Measurements from ENCODE around the gene NLRP4. TPM values are rescaled to one million over a fixed set of nuclear protein-coding genes. Genes with fewer than 3 reads are reported as not detected.

NLRP4 gene
- total and polyA plus RNA-seq, 2 of the 8 experiments (the other 6 are each of a cell fraction or from before 2014, with no cell fraction given): not detected

DNA sequence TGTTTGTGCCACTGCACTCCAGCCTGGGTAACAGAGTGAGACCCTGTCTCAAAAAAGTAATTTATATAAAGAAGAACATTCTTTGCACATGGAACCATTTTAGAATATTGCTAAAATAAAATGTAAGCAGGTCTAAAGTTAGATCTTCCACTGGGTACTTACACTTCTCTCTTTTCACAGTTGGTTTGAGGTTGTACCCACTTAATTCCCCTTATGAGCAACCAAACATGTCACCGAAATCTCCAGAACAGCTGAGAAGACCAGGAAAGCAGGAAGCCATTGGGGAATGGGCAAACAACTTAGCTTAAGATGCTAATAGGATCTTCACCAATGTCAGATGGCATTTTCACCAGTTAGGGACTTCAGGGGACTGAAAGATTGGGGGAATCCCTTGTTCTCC lies 18.8 kb downstream of the NLRP4 start (continued):
- TF ChIP-seq, protein P1, sequence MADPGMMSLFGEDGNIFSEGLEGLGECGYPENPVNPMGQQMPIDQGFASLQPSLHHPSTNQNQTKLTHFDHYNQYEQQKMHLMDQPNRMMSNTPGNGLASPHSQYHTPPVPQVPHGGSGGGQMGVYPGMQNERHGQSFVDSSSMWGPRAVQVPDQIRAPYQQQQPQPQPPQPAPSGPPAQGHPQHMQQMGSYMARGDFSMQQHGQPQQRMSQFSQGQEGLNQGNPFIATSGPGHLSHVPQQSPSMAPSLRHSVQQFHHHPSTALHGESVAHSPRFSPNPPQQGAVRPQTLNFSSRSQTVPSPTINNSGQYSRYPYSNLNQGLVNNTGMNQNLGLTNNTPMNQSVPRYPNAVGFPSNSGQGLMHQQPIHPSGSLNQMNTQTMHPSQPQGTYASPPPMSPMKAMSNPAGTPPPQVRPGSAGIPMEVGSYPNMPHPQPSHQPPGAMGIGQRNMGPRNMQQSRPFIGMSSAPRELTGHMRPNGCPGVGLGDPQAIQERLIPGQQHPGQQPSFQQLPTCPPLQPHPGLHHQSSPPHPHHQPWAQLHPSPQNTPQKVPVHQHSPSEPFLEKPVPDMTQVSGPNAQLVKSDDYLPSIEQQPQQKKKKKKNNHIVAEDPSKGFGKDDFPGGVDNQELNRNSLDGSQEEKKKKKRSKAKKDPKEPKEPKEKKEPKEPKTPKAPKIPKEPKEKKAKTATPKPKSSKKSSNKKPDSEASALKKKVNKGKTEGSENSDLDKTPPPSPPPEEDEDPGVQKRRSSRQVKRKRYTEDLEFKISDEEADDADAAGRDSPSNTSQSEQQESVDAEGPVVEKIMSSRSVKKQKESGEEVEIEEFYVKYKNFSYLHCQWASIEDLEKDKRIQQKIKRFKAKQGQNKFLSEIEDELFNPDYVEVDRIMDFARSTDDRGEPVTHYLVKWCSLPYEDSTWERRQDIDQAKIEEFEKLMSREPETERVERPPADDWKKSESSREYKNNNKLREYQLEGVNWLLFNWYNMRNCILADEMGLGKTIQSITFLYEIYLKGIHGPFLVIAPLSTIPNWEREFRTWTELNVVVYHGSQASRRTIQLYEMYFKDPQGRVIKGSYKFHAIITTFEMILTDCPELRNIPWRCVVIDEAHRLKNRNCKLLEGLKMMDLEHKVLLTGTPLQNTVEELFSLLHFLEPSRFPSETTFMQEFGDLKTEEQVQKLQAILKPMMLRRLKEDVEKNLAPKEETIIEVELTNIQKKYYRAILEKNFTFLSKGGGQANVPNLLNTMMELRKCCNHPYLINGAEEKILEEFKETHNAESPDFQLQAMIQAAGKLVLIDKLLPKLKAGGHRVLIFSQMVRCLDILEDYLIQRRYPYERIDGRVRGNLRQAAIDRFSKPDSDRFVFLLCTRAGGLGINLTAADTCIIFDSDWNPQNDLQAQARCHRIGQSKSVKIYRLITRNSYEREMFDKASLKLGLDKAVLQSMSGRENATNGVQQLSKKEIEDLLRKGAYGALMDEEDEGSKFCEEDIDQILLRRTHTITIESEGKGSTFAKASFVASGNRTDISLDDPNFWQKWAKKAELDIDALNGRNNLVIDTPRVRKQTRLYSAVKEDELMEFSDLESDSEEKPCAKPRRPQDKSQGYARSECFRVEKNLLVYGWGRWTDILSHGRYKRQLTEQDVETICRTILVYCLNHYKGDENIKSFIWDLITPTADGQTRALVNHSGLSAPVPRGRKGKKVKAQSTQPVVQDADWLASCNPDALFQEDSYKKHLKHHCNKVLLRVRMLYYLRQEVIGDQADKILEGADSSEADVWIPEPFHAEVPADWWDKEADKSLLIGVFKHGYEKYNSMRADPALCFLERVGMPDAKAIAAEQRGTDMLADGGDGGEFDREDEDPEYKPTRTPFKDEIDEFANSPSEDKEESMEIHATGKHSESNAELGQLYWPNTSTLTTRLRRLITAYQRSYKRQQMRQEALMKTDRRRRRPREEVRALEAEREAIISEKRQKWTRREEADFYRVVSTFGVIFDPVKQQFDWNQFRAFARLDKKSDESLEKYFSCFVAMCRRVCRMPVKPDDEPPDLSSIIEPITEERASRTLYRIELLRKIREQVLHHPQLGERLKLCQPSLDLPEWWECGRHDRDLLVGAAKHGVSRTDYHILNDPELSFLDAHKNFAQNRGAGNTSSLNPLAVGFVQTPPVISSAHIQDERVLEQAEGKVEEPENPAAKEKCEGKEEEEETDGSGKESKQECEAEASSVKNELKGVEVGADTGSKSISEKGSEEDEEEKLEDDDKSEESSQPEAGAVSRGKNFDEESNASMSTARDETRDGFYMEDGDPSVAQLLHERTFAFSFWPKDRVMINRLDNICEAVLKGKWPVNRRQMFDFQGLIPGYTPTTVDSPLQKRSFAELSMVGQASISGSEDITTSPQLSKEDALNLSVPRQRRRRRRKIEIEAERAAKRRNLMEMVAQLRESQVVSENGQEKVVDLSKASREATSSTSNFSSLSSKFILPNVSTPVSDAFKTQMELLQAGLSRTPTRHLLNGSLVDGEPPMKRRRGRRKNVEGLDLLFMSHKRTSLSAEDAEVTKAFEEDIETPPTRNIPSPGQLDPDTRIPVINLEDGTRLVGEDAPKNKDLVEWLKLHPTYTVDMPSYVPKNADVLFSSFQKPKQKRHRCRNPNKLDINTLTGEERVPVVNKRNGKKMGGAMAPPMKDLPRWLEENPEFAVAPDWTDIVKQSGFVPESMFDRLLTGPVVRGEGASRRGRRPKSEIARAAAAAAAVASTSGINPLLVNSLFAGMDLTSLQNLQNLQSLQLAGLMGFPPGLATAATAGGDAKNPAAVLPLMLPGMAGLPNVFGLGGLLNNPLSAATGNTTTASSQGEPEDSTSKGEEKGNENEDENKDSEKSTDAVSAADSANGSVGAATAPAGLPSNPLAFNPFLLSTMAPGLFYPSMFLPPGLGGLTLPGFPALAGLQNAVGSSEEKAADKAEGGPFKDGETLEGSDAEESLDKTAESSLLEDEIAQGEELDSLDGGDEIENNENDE (IDR thresholded peaks at IDR 0.05; ENCODE audit: insufficient replicate concordance, low read length): no peak
- no peak for TF ChIP-seq SRF (IDR thresholded peaks at IDR 0.05; ENCODE audit: low read depth, low read length)
- no peak for TF ChIP-seq POU5F1 (IDR thresholded peaks at IDR 0.05; ENCODE audit: low read depth, low read length)
- TF ChIP-seq RXRA (IDR thresholded peaks at IDR 0.05; ENCODE audit: insufficient read depth, low read depth, low read length): no peak
- TF ChIP-seq RNF2 (IDR thresholded peaks at IDR 0.05; ENCODE audit: borderline replicate concordance, low read depth, low read length, missing control alignments, poor library complexity, severe bottlenecking): no peak
- TF ChIP-seq SUZ12 (IDR thresholded peaks at IDR 0.05; ENCODE audit: low read length): no peak
- no peak for TF ChIP-seq SIRT6 (IDR thresholded peaks at IDR 0.05; ENCODE audit: low read length)
- TF ChIP-seq BACH1 (IDR thresholded peaks at IDR 0.05; ENCODE audit: low read length): no peak
- no peak for TF ChIP-seq RBBP5 (IDR thresholded peaks at IDR 0.05; ENCODE audit: borderline replicate concordance, low read depth, low read length)
- TF ChIP-seq, protein P2, sequence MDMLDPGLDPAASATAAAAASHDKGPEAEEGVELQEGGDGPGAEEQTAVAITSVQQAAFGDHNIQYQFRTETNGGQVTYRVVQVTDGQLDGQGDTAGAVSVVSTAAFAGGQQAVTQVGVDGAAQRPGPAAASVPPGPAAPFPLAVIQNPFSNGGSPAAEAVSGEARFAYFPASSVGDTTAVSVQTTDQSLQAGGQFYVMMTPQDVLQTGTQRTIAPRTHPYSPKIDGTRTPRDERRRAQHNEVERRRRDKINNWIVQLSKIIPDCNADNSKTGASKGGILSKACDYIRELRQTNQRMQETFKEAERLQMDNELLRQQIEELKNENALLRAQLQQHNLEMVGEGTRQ (IDR thresholded peaks at IDR 0.05; ENCODE audit: low read length): no peak
- TF ChIP-seq CHD1 (IDR thresholded peaks at IDR 0.05; ENCODE audit: low read depth, low read length): no peak

All from H1 (cell line).